Bronchial epithelial cell (primary cell): ENCODE measurements around the gene SASH1. TPM values are rescaled to one million over a fixed set of nuclear protein-coding genes. Genes with fewer than 3 reads are reported as not detected.
A peak's percentile ranks its signal among the peaks of the same experiment; 100 is the strongest.

Experiments used
- DNase-seq: peaks from one replicate; pipeline ENCODE4 v3.0.0-alpha.2; 2010; ENCODE audit warnings: low read depth
- FAIRE-seq: peaks from 2 replicates; lab custom pipeline; 2011; peaks lifted over from hg19 to GRCh38; lab: Jason Lieb, UNC
- H3K27me3 ChIP-seq: 2 replicates; pipeline ENCODE4 v1.5.1; 2011; ENCODE audit warnings: low read length; ENCODE audit not compliant: control insufficient read depth, insufficient read depth
- H3K36me3 ChIP-seq: 2 replicates; pipeline ENCODE4 v1.5.1; 2011; ENCODE audit warnings: low read length; ENCODE audit not compliant: control insufficient read depth, insufficient read depth
- H3K4me3 ChIP-seq: 2 replicates; pipeline ENCODE4 v1.5.1; 2011; ENCODE audit warnings: mild to moderate bottlenecking, low read depth, low read length, control low read depth
- total RNA-seq: library from RNA; depleted of rRNA; stranded (reverse); fragments of >200 nt; gene quantifications from 2 replicates; pipeline ENCODE4 v1.2.1, GENCODE V29; 2014
- TF ChIP-seq, protein P1 (sequence below): IDR thresholded peaks from 2 replicates; pipeline ENCODE4 v1.5.1; 2011; ENCODE audit warnings: mild to moderate bottlenecking, moderate library complexity, low read length, control low read depth, inconsistent platforms; ENCODE audit not compliant: insufficient read depth, severe bottlenecking

SASH1 gene
- total RNA-seq, 1 donor from 2014 or later, result 3.9 TPM

DNA sequence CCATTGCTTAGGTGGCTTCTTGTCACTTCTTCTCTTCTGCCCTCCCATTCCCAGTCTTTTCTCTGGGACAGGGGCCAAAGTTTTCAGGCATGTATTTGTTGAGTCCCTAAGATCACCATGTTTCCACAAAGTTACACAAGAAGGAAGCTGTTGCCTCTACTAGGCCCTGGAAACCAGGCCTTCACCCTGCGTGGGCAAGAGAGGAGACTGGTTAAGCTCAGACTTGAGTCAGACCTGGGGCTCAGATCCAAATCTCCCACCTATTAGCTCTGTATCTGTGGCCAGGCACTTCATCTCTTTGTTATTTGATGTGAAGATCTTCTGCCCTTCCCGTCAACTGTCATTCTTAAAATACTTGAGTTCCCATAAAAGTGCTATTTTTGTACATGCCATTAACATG lies 154.6 kb downstream of the SASH1 start:
- Histone ChIP-seq H3K27me3 (no peaks in the 10 kb centered on the region), H3K4me3 (no peak overlapping the region), H3K36me3 (no peaks in the 10 kb centered on the region)
- DNase-seq (no peak), FAIRE-seq (no peak)
- TF ChIP-seq, protein P1, sequence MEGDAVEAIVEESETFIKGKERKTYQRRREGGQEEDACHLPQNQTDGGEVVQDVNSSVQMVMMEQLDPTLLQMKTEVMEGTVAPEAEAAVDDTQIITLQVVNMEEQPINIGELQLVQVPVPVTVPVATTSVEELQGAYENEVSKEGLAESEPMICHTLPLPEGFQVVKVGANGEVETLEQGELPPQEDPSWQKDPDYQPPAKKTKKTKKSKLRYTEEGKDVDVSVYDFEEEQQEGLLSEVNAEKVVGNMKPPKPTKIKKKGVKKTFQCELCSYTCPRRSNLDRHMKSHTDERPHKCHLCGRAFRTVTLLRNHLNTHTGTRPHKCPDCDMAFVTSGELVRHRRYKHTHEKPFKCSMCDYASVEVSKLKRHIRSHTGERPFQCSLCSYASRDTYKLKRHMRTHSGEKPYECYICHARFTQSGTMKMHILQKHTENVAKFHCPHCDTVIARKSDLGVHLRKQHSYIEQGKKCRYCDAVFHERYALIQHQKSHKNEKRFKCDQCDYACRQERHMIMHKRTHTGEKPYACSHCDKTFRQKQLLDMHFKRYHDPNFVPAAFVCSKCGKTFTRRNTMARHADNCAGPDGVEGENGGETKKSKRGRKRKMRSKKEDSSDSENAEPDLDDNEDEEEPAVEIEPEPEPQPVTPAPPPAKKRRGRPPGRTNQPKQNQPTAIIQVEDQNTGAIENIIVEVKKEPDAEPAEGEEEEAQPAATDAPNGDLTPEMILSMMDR, result no peak

DNA sequence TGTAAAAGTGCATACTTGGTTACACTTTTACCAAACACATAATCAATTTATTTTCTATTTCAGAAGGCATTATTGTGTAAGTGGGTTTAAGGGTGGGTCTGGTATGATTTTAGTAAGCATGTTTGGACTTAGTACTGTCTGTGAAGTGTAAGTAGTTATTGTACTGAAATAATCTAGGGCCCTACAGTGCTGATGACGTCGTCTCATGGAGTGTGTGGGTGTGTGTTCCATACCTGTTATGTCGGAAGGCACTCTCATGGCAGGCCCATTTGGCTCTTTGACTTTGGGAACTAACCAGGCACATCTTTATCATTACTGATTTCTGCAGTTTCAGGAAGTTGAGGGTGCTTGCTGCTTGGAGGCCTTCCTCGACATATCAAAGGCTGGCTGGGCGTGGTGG lies 155.1 kb downstream of the SASH1 start:
- DNase-seq (no peak), FAIRE-seq (no peak)
- TF ChIP-seq, protein P1, result no peak
- Histone ChIP-seq H3K4me3 (no peak overlapping the region), H3K27me3 (no peaks in the 10 kb centered on the region), H3K36me3 (no peaks in the 10 kb centered on the region)

- FAIRE-seq, result no peak
- TF ChIP-seq, protein P1, result no peak
- no peak overlapping the region for H3K4me3 ChIP-seq
- H3K27me3 ChIP-seq, result no peaks in the 10 kb centered on the region
- H3K36me3 ChIP-seq, result no peaks in the 10 kb centered on the region
- no peak for DNase-seq
Measured at GRCh38 chr6:148500402-148500801, 157.8 kb downstream of the SASH1 start.

DNA sequence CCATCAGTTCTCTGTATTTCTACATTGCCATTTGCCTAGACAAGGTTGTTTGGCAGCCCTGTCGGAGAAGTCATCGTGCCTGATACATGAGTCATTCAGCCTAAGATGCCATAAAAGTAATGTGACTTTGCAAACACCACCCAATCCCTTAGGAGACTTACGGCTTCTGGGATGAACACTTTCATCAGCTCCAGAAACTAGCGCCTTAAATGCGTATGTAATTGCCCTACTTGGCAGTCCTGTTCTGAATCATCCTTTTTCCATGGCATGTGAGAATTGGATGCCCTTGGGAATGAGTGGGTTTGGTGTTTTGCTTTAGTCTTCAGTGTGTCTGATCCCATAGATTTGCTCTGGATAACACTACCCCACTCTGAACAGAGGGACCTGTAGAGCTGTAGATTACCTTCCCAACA lies 158.5 kb downstream of the SASH1 start:
- DNase-seq (peak; percentile 22), FAIRE-seq (no peak)
- Histone ChIP-seq H3K27me3 (no peaks in the 10 kb centered on the region), H3K4me3 (no peak overlapping the region), H3K36me3 (no peaks in the 10 kb centered on the region)
- TF ChIP-seq, protein P1, result no peak

DNA sequence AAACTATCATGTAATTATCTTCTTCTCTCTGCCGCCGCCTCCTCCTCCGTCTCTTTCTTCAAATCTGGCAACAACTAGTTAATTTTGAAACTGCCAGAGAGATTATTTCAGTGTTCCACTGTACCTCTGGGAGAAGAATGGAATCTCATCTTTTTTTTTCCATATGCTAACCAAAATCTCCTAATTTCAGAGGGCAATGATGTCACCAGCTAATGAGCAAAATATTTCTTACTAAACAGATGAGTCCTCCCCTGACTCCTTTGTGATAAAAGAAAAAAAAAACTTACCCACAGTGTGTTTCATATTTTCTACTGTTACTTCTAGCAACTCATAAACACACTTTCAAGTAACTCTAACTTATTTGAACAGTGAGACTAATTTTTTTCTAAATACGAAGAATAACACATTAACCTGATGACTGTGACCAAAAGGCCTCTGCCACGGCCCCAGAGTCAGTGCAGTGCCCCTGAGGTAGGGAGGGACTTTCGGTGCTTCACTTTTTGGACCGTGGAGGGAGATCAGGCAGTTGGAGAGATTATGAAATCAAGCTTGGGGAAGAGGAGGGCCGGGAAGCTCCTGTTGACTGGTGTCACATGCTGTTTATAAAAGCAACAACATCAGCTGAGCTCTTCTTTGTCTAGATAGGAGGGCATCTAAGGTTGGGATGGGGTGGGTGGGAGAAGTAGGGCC lies 159.6 kb downstream of the SASH1 start:
- no peaks in the 10 kb centered on the region for H3K36me3 ChIP-seq
- no peak for DNase-seq
- no peak for FAIRE-seq
- H3K27me3 ChIP-seq, result no peaks in the 10 kb centered on the region
- TF ChIP-seq, protein P1, result no peak
- H3K4me3 ChIP-seq, result no peak overlapping the region

DNA sequence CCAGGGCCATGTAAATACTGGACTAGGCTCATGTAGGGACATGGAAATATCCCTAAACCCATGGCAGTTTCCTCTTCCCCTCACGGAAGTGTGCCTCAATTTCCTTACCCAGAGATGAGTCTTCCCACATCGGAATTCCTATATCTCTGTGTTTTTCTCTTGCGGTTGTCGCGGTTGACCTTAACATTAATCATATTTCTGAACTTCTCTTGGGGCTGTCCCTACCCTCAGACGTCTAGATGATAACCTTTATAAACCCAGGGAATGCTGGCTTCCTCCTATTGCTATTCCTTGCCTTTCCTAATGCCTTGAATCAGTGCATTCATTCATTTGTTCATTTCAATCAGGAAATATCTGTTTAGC lies 160.1 kb downstream of the SASH1 start:
- no peak for DNase-seq
- Histone ChIP-seq H3K27me3 (no peaks in the 10 kb centered on the region), H3K36me3 (no peaks in the 10 kb centered on the region), H3K4me3 (no peak overlapping the region)
- TF ChIP-seq, protein P1, result no peak
- FAIRE-seq, result no peak
